Esophagus squamous epithelium (tissue), 5 donors: Measurements from ENCODE around the gene ZDHHC17. TPM values are rescaled to one million over a fixed set of nuclear protein-coding genes. Genes with fewer than 3 reads are reported as not detected.
A peak's percentile ranks its signal among the peaks of the same experiment; 100 is the strongest.

Experiments used
- DNase-seq: peaks from one replicate; lab custom pipeline; 2025; lab: John Stamatoyannopoulos, UW
- H3K27ac ChIP-seq, 4 donors: fragments of 200-600 bp; sonication (generic); one replicate each; pipeline ENCODE4 v1.5.1; 2016 to 2019; ENCODE audit warnings: mild to moderate bottlenecking in 1 of 4
- H3K27me3 ChIP-seq, 4 donors: fragments of 200-600 bp; sonication (generic); 1 replicate in 3 of 4; 2 replicates in 1 of 4; pipeline versions ENCODE4 v1.5.1 to v1.6.0; 2017 to 2021; ENCODE audit warnings: antibody characterized with exemption in 1 of 4
- H3K36me3 ChIP-seq, 3 donors: fragments of 200-600 bp; sonication (generic); one replicate each; pipeline ENCODE4 v1.5.1; 2016 to 2019
- H3K4me1 ChIP-seq, 3 donors: fragments of 200-600 bp; sonication (generic); one replicate each; pipeline ENCODE4 v1.5.1; 2017 to 2019
- H3K4me3 ChIP-seq, 4 donors: fragments of 200-600 bp; sonication (generic); 1 replicate in 3 of 4; 2 replicates in 1 of 4; pipeline ENCODE4 v1.5.1; 2016 to 2019; ENCODE audit warnings: mild to moderate bottlenecking in 2 of 4, moderate library complexity in 1 of 4
- H3K9me3 ChIP-seq, 3 donors: fragments of 200-600 bp; sonication (generic); one replicate each; pipeline ENCODE4 v1.5.1; 2016 to 2019
- POLR2A ChIP-seq, 4 donors: fragments of 450-650 bp; IDR thresholded peaks; one replicate each; pipeline ENCODE4 v1.6.1; 2017; ENCODE audit warnings: antibody characterized with exemption in 4 of 4, mild to moderate bottlenecking in 4 of 4, moderate library complexity in 3 of 4
- WGBS, 2 donors: methylation state at CpG; one replicate each; pipeline ENCODE4 v1.1.5; 2018; 5-methylcytosine and 5-hydroxymethylcytosine counted together
- intact Hi-C: fragments of 100-400 bp; cut with DNase I; formaldehyde crosslinking; loops from one replicate; pipeline ENCODE4 v1.15.0; 2022
- total RNA-seq, 4 donors: library from RNA; depleted of rRNA; stranded (reverse); fragments of >200 nt; gene quantifications; one replicate each; pipeline ENCODE4 v1.1.0, GENCODE V29; 2016
- TF ChIP-seq, protein P1 (sequence below), 6 experiments: fragments of 450-650 bp in 4 of 6; fragments of 200-600 bp in 2 of 6; sonication (generic) in 2 of 6; IDR thresholded peaks; one replicate each; pipeline ENCODE4 v1.5.1; 2016 to 2019; ENCODE audit warnings: antibody characterized with exemption in 6 of 6, mild to moderate bottlenecking in 4 of 6, moderate library complexity in 4 of 6
- donor health status: DM: yes; HTN: yes; CAD: no.

Gene ZDHHC17
- total RNA-seq, 4 donors from 2014 or later: 6.7 to 26.7 (median 11.7) TPM

DNA sequence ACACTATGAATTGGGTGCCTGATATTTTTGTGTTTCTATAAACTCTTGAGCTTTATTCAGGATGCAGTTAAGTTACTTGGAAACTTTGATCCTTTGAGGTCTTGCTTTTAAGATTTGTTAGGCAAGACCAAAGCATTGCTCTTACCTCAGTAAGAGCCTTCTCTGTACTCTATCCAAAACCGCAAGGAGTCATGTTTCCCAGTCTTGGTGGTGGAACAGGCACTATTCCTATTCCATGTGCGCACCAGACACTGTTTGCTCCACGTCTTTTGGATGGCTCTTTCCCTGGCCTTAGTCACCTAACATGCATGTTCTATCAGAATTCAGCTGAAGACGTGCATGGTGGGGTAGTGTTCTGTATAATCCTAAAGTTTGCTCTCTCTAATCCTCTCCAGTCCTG lies 91.4 kb downstream of the ZDHHC17 start:
- WGBS, 2 donors: 88 to 90% methylated on average over 4 of the region's 4 CpGs
- intact Hi-C loops: no loop called here
- TF ChIP-seq, protein P1, sequence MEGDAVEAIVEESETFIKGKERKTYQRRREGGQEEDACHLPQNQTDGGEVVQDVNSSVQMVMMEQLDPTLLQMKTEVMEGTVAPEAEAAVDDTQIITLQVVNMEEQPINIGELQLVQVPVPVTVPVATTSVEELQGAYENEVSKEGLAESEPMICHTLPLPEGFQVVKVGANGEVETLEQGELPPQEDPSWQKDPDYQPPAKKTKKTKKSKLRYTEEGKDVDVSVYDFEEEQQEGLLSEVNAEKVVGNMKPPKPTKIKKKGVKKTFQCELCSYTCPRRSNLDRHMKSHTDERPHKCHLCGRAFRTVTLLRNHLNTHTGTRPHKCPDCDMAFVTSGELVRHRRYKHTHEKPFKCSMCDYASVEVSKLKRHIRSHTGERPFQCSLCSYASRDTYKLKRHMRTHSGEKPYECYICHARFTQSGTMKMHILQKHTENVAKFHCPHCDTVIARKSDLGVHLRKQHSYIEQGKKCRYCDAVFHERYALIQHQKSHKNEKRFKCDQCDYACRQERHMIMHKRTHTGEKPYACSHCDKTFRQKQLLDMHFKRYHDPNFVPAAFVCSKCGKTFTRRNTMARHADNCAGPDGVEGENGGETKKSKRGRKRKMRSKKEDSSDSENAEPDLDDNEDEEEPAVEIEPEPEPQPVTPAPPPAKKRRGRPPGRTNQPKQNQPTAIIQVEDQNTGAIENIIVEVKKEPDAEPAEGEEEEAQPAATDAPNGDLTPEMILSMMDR (IDR thresholded peaks at IDR 0.05): no peak
- TF ChIP-seq POLR2A (IDR thresholded peaks at IDR 0.05): no peak

DNA sequence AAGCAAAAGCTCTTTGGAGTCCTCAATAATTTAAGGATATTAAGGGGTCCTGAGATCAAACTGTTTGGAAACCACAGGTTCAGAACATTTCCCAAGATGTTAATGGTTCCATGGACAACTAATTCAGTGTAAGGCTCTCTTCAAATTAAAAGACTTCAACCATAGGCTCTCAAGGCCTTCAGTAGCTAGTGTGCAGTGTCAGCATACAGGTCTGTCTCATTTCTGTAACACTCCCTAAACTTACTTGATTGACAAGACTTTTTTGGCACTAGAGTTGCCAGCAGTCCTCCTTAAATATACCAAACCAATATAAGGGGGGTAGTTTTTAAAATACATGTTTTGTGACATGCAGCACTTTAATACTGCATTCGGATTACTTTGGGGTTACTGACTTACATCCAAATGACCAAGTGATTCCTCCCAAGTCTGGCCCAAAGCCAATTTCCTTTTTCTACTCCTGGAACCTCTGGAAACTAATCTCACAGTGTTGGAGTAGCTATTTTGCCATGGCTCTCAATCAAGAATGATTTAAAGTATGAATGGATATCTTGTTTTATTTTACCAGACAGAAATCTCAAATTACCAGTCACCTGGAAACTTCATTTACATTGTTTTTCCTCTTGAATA lies 92.2 kb downstream of the ZDHHC17 start:
- WGBS, 2 donors: 63 to 86% methylated on average over 1 of the region's 1 CpG
- no peaks in the 10 kb centered on the region for H3K27me3 ChIP-seq
- peaks cover 0 to 10% (median 0%) of the 10 kb centered on the region in 3 donors for H3K9me3 ChIP-seq
- H3K4me3 ChIP-seq: no peak overlapping the region
- H3K27ac ChIP-seq: no peak overlapping the region
- no peak for TF ChIP-seq POLR2A (IDR thresholded peaks at IDR 0.05)
- TF ChIP-seq, protein P1 (IDR thresholded peaks at IDR 0.05): no peak
- H3K36me3 ChIP-seq: peaks cover 13 to 83% (median 21%) of the 10 kb centered on the region in 3 donors
- H3K4me1 ChIP-seq: no peaks in the 10 kb centered on the region
- intact Hi-C loops: no loop called here
- no peak for DNase-seq

More for the DNA sequence above, 91.4 kb downstream of the ZDHHC17 start:
- no peaks in the 10 kb centered on the region for H3K27me3 ChIP-seq
- no peaks in the 10 kb centered on the region for H3K4me1 ChIP-seq
- no peak for DNase-seq
- peaks cover 0 to 10% (median 0%) of the 10 kb centered on the region in 3 donors for H3K9me3 ChIP-seq
- no peak overlapping the region for H3K4me3 ChIP-seq
- no peak overlapping the region for H3K27ac ChIP-seq
- H3K36me3 ChIP-seq: peaks cover 12 to 85% (median 21%) of the 10 kb centered on the region in 3 donors

DNA sequence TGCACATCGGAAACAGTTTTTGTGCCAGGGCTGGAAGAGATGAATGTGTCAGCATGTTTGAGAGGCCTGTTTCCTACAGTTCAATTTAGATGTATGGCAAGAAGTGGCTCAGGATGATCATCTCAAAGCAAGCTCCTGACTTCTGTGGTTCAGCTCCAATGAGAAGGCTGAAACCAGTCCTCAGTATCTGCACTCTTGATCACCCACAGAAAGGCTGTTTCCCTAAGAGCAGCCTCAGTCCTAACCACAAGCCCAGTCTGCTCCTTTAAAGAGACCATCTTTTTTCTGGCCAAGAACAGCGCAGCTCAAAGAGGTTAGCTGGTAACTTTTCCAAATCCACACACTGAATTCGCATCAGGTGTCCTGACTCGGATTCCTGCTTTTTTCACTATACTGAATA lies 95.7 kb downstream of the ZDHHC17 start:
- Histone ChIP-seq H3K27ac (peak overlapping the region in 1 of 4 donors; percentile 43), H3K27me3 (no peaks in the 10 kb centered on the region), H3K36me3 (peaks cover 13 to 87% (median 21%) of the 10 kb centered on the region in 3 donors), H3K4me3 (no peak overlapping the region), H3K4me1 (peaks cover 0 to 15% (median 0%) of the 10 kb centered on the region in 3 donors), H3K9me3 (peaks cover 0 to 10% (median 0%) of the 10 kb centered on the region in 3 donors)
- WGBS, 2 donors: 70 to 78% methylated on average over 4 of the region's 4 CpGs
- TF ChIP-seq, protein P1 (IDR thresholded peaks at IDR 0.05): no peak
- TF ChIP-seq POLR2A (IDR thresholded peaks at IDR 0.05): no peak
- intact Hi-C loops: no loop called here
- DNase-seq: no peak

DNA sequence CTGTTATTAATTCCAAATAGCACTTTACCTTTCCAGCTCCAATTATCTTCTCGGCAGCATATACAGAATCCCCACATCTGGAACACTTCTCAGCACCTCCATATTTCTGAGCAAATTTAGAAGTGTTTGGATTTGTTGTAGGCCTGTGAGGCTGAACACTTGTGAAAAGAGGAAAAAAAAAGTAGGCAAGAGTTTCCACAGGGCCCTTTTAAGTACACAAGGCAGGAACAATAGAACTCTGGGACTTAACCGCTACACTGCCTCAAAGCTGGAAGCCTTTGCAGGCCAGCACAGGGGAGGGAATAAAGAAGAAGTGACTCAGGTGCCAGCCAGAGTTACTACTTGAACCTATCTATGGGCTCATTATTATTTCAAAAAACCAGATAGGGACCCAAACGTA lies 96.3 kb downstream of the ZDHHC17 start:
- Histone ChIP-seq H3K9me3 (peaks cover 0 to 10% (median 0%) of the 10 kb centered on the region in 3 donors), H3K4me1 (peaks cover 0 to 19% (median 0%) of the 10 kb centered on the region in 3 donors), H3K27ac (peak overlapping the region in 3 of 4 donors; percentile 3 to 43 (median 17)), H3K27me3 (no peaks in the 10 kb centered on the region), H3K36me3 (peaks cover 13 to 82% (median 21%) of the 10 kb centered on the region in 3 donors), H3K4me3 (no peak overlapping the region)
- no peak for DNase-seq
- intact Hi-C loops: no loop called here
- TF ChIP-seq, protein P1 (IDR thresholded peaks at IDR 0.05): no peak
- TF ChIP-seq POLR2A (IDR thresholded peaks at IDR 0.05): no peak
- WGBS, 2 donors: 81 to 84% methylated on average over 3 of the region's 3 CpGs

DNA sequence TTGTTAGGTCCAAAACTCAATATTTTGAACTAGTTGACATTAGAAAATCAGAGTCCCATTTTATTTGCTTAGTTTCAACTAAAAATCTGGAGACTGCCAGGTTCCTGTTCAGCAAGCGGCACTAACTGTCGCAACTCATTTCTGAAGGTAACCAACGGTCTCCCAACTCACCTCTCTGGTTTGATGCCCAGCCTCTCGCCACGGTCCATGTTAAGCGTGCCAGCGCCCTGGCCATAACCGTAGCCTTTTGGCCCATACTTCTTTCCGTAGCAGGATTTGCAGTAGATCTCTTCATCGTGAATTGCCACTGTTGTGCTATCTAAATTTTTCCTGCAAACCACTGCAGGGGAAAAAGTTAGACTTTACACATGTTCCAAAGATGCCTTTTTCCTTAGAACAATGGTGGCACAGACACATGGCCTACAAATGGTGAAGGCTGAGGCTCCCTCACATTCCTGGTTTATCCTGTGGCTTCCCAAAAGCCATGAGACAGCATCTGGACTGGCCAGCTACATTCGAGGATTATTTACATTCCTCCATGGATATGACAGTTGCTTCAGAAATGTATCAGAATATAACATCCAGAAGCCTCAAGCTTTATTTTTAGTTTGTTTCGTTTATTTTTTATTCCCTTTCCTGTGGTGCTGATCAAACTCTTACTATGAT lies 99.2 kb downstream of the ZDHHC17 start:
- Histone ChIP-seq H3K4me3 (no peak overlapping the region), H3K27me3 (no peaks in the 10 kb centered on the region), H3K4me1 (peaks cover 0 to 34% (median 0%) of the 10 kb centered on the region in 3 donors), H3K36me3 (peaks cover 6 to 54% (median 12%) of the 10 kb centered on the region in 3 donors), H3K9me3 (no peaks in the 10 kb centered on the region), H3K27ac (peak overlapping the region in 2 of 4 donors; percentile 31 to 67)
- intact Hi-C loops: no loop called here
- WGBS, 2 donors: 85 to 86% methylated on average over 12 of the region's 12 CpGs
- TF ChIP-seq POLR2A (IDR thresholded peaks at IDR 0.05): no peak
- TF ChIP-seq, protein P1 (IDR thresholded peaks at IDR 0.05): no peak
- no peak for DNase-seq
